HG03442 (cell line): ENCODE measurements around the gene SNCAIP.

Source experiments
- ATAC-seq: cut with Tn5 transposase; IDR thresholded peaks from one replicate; pipeline ENCODE4 v1.9.1; 2021; ENCODE audit warnings: mild to moderate bottlenecking, moderate library complexity; ENCODE audit not compliant: unreplicated experiment

The SNCAIP gene

GRCh38 chr5:122420537-122421236 is 108.7 kb downstream of the SNCAIP start:
- ATAC-seq: no peak

- peak; percentile 92 for ATAC-seq
Observed at GRCh38 chr5:122421374-122422079, 109.5 kb downstream of the SNCAIP start.

GRCh38 chr5:122423221-122423620 is 111.2 kb downstream of the SNCAIP start:
- no peak for ATAC-seq

GRCh38 chr5:122424132-122424531 is 112.1 kb downstream of the SNCAIP start:
- ATAC-seq: no peak

- no peak for ATAC-seq
Observed at GRCh38 chr5:122426301-122426700, 114.3 kb downstream of the SNCAIP start.

GRCh38 chr5:122427621-122428020 is 115.6 kb downstream of the SNCAIP start:
- ATAC-seq: no peak

- no peak for ATAC-seq
Observed at GRCh38 chr5:122429545-122430318, 117.7 kb downstream of the SNCAIP start.

GRCh38 chr5:122430319-122430586 is 118.2 kb downstream of the SNCAIP start:
- no peak for ATAC-seq

GRCh38 chr5:122431298-122431697 is 119.3 kb downstream of the SNCAIP start:
- ATAC-seq: no peak

- ATAC-seq: no peak
Observed at GRCh38 chr5:122434205-122434970, 122.4 kb downstream of the SNCAIP start.

- ATAC-seq: no peak
Observed at GRCh38 chr5:122435234-122435633, 123.2 kb downstream of the SNCAIP start.

GRCh38 chr5:122435761-122436160 is 123.7 kb downstream of the SNCAIP start:
- ATAC-seq: no peak

- no peak for ATAC-seq
Observed at GRCh38 chr5:122436615-122437014, 124.6 kb downstream of the SNCAIP start.

GRCh38 chr5:122439645-122440044 is 127.6 kb downstream of the SNCAIP start:
- no peak for ATAC-seq

- peak; percentile 81 for ATAC-seq
Observed at GRCh38 chr5:122442938-122443337, 130.9 kb downstream of the SNCAIP start.

GRCh38 chr5:122444411-122444810 is 132.4 kb downstream of the SNCAIP start:
- ATAC-seq: no peak

- no peak for ATAC-seq
Observed at GRCh38 chr5:122445070-122445469, 133.0 kb downstream of the SNCAIP start.

GRCh38 chr5:122447072-122447471 is 135.0 kb downstream of the SNCAIP start:
- no peak for ATAC-seq

GRCh38 chr5:122447879-122448278 is 135.8 kb downstream of the SNCAIP start:
- no peak for ATAC-seq

- no peak for ATAC-seq
Observed at GRCh38 chr5:122454541-122454940, 142.5 kb downstream of the SNCAIP start.

GRCh38 chr5:122455939-122456338 is 143.9 kb downstream of the SNCAIP start:
- ATAC-seq: no peak
